IMR-90 (cell line): ENCODE results near the gene NAV1. TPM values are rescaled to one million over a fixed set of nuclear protein-coding genes. Genes with fewer than 3 reads are reported as not detected.

ENCODE experiments used
- ATAC-seq: fragments of 200-7000 bp; cut with Tn5 transposase; 2 replicates; pipeline ENCODE4 v1.9.1; 2020; ENCODE audit warnings: low read depth, mild to moderate bottlenecking, moderate library complexity
- BruUV-seq: library from RNA; stranded (reverse); fragments of 400-500 nt; replicated peaks from 2 replicates; lab custom pipeline; 2021; lab: Mats Ljungman, UMichigan
- CTCF ChIA-PET: fragments of 300-600 bp; formaldehyde crosslinking; extraction: SDS; loops from one replicate; lab custom pipeline; 2021; ENCODE audit warnings: antibody characterized with exemption; lab: Yijun Ruan, JAX
- POLR2A ChIA-PET: fragments of 300-600 bp; sonication (Branson Sonifier 250); formaldehyde crosslinking; loops from one replicate; lab custom pipeline; 2022; ENCODE audit warnings: antibody characterized with exemption; ENCODE audit not compliant: unreplicated experiment; lab: Charles Lee
- DNase-seq: peaks from one replicate; pipeline ENCODE4 v3.0.0; 2013
- H2AFZ ChIP-seq: replicated peaks from 2 replicates; pipeline ENCODE3; 2013; ENCODE audit warnings: low read length, mild to moderate bottlenecking; ENCODE audit not compliant: poor library complexity
- H2AK5ac ChIP-seq: 2 replicates; pipeline ENCODE4 v1.6.1; 2013; ENCODE audit warnings: low read depth, low read length, inconsistent platforms
- H2AK9ac ChIP-seq: replicated peaks from 2 replicates; pipeline ENCODE3; 2013; ENCODE audit warnings: mild to moderate bottlenecking, low read depth, low read length, moderate library complexity; ENCODE audit not compliant: poor library complexity
- H2BK120ac ChIP-seq: 2 replicates; pipeline ENCODE4 v1.6.1; 2013; ENCODE audit warnings: low read depth, low read length, inconsistent platforms
- H2BK15ac ChIP-seq: 3 replicates; pipeline ENCODE4 v1.6.1; 2013; ENCODE audit warnings: low read depth, low read length, inconsistent platforms
- H2BK20ac ChIP-seq: 2 replicates; pipeline ENCODE4 v1.6.1; 2013; ENCODE audit warnings: low read depth, mild to moderate bottlenecking, inconsistent platforms, low read length, moderate library complexity
- H2BK5ac ChIP-seq: 2 replicates; pipeline ENCODE4 v1.6.1; 2013; ENCODE audit warnings: mild to moderate bottlenecking, low read depth, low read length, inconsistent platforms; ENCODE audit not compliant: poor library complexity, severe bottlenecking
- H3K14ac ChIP-seq: replicated peaks from 2 replicates; pipeline ENCODE4 v1.6.1; 2013; ENCODE audit warnings: low read depth, low read length, inconsistent platforms
- H3K18ac ChIP-seq: 2 replicates; pipeline ENCODE4 v1.6.1; 2013; ENCODE audit warnings: low read depth, low read length, control low read depth
- H3K23ac ChIP-seq: 2 replicates; pipeline ENCODE4 v1.6.1; 2013; ENCODE audit warnings: low read depth, low read length, inconsistent platforms
- H3K27ac ChIP-seq: 2 replicates; pipeline ENCODE4 v1.5.1; 2013; ENCODE audit warnings: mild to moderate bottlenecking, control low read depth, low read length; ENCODE audit not compliant: insufficient read depth
- H3K27me3 ChIP-seq: 2 replicates; pipeline ENCODE4 v1.6.1; 2013; ENCODE audit warnings: low read length; ENCODE audit not compliant: control insufficient read depth, insufficient read depth
- H3K36me3 ChIP-seq: 2 replicates; pipeline ENCODE4 v1.6.1; 2013; ENCODE audit warnings: low read length, mixed read lengths; ENCODE audit not compliant: control insufficient read depth, insufficient read depth
- H3K4ac ChIP-seq: 2 replicates; pipeline ENCODE4 v1.6.1; 2013; ENCODE audit warnings: low read depth, low read length, inconsistent platforms
- H3K4me1 ChIP-seq: 2 replicates; pipeline ENCODE4 v1.6.1; 2013; ENCODE audit warnings: low read length, mixed read lengths; ENCODE audit not compliant: control insufficient read depth, insufficient read depth
- H3K4me2 ChIP-seq: 2 replicates; pipeline ENCODE4 v1.6.1; 2013; ENCODE audit warnings: low read depth, mild to moderate bottlenecking, control low read depth, low read length, moderate library complexity
- H3K4me3 ChIP-seq: 2 replicates; pipeline ENCODE4 v1.5.1; 2013; ENCODE audit warnings: low read depth, mild to moderate bottlenecking, control low read depth, low read length, moderate library complexity; ENCODE audit not compliant: insufficient read depth
- H3K56ac ChIP-seq: 2 replicates; pipeline ENCODE4 v1.6.1; 2013; ENCODE audit warnings: low read length, inconsistent platforms; ENCODE audit not compliant: insufficient read depth; ENCODE audit errors: extremely low read depth
- H3K79me1 ChIP-seq, 2 experiments: 2 replicates each; pipeline ENCODE4 v1.6.1; 2013; ENCODE audit warnings: low read length in 2 of 2, inconsistent platforms in 1 of 2, low read depth in 1 of 2
- H3K9ac ChIP-seq: 2 replicates; pipeline ENCODE4 v1.6.1; 2013; ENCODE audit warnings: low read depth, low read length, control low read depth
- H3K9me1 ChIP-seq: 2 replicates; pipeline ENCODE4 v1.6.1; 2013; ENCODE audit warnings: low read length, inconsistent platforms; ENCODE audit not compliant: insufficient read depth
- H3K9me3 ChIP-seq: 2 replicates; pipeline ENCODE4 v1.6.1; 2013; ENCODE audit warnings: low read length; ENCODE audit not compliant: control insufficient read depth, insufficient read depth
- H4K20me1 ChIP-seq: 2 replicates; pipeline ENCODE4 v1.6.1; 2013; ENCODE audit warnings: low read length, inconsistent platforms; ENCODE audit not compliant: insufficient read depth
- H4K5ac ChIP-seq: 2 replicates; pipeline ENCODE4 v1.6.1; 2013; ENCODE audit warnings: mild to moderate bottlenecking, low read depth, low read length, control low read depth
- H4K8ac ChIP-seq, 2 experiments: 2 replicates each; pipeline ENCODE4 v1.6.1; 2013; ENCODE audit warnings: low read depth in 2 of 2, low read length in 2 of 2, control low read depth in 1 of 2, inconsistent platforms in 1 of 2
- H4K91ac ChIP-seq: 2 replicates; pipeline ENCODE4 v1.6.1; 2013; ENCODE audit warnings: low read depth, low read length, inconsistent platforms; ENCODE audit not compliant: insufficient read depth
- BHLHE40 ChIP-seq: fragments of 150-350 bp; IDR thresholded peaks from 2 replicates; pipeline ENCODE4 v1.6.1; 2016; ENCODE audit warnings: mild to moderate bottlenecking, low read depth, low read length
- CEBPB ChIP-seq: IDR thresholded peaks from 2 replicates; pipeline ENCODE4 v1.6.1; 2012; ENCODE audit warnings: low read depth, low read length, improper control_type of control experiment
- CHD1 ChIP-seq: IDR thresholded peaks from 2 replicates; pipeline ENCODE4 v1.6.1; 2012; ENCODE audit warnings: low read depth, low read length, improper control_type of control experiment
- CTCF ChIP-seq: conservative IDR thresholded peaks from 2 replicates; pipeline ENCODE4 v1.5.1; 2012; ENCODE audit warnings: mild to moderate bottlenecking, low read depth, low read length, improper control_type of control experiment
- ELK1 ChIP-seq: fragments of 150-350 bp; IDR thresholded peaks from 2 replicates; pipeline ENCODE4 v1.6.1; 2016; ENCODE audit warnings: low read depth, mild to moderate bottlenecking, low read length, moderate library complexity, borderline replicate concordance
- FOS ChIP-seq: fragments of 150-350 bp; IDR thresholded peaks from 2 replicates; pipeline ENCODE4 v1.6.1; 2016; ENCODE audit warnings: low read depth, low read length
- MAFK ChIP-seq: IDR thresholded peaks from 2 replicates; pipeline ENCODE4 v1.6.1; 2012; ENCODE audit warnings: low read depth, low read length, improper control_type of control experiment
- MAZ ChIP-seq: IDR thresholded peaks from 2 replicates; pipeline ENCODE4 v1.6.1; 2012; ENCODE audit warnings: low read depth, mild to moderate bottlenecking, low read length, improper control_type of control experiment, moderate library complexity, borderline replicate concordance
- MXI1 ChIP-seq: IDR thresholded peaks from 2 replicates; pipeline ENCODE4 v1.6.1; 2012; ENCODE audit warnings: low read depth, mild to moderate bottlenecking, low read length, moderate library complexity, borderline replicate concordance
- NFE2L2 ChIP-seq: fragments of 150-350 bp; IDR thresholded peaks from 2 replicates; pipeline ENCODE4 v1.6.1; 2016; ENCODE audit warnings: low read depth, mild to moderate bottlenecking, low read length
- POLR2A ChIP-seq: IDR thresholded peaks from 2 replicates; pipeline ENCODE4 v1.6.1; 2012; ENCODE audit warnings: mild to moderate bottlenecking, low read depth, low read length
- RAD21 ChIP-seq: IDR thresholded peaks from 2 replicates; pipeline ENCODE4 v1.6.1; 2012; ENCODE audit warnings: low read length, improper control_type of control experiment
- RCOR1 ChIP-seq: IDR thresholded peaks from 2 replicates; pipeline ENCODE4 v1.6.1; 2012; ENCODE audit warnings: mild to moderate bottlenecking, low read length, improper control_type of control experiment; ENCODE audit not compliant: insufficient replicate concordance
- RFX5 ChIP-seq: IDR thresholded peaks from 2 replicates; pipeline ENCODE4 v1.8.0; 2012; ENCODE audit warnings: low read depth, mild to moderate bottlenecking, low read length, moderate library complexity
- WGBS, 2 experiments: methylation state at CpG; one replicate each; pipeline versions ENCODE4 v1.1.5 to v1.1.7; 2013; ENCODE audit warnings: missing lambda C conversion rate in 2 of 2; ENCODE audit not compliant: insufficient read length in 1 of 2; ENCODE audit errors: extremely low coverage in 2 of 2; 5-methylcytosine and 5-hydroxymethylcytosine counted together
- dilution Hi-C: fragments of 300-500 bp; cut with HindIII; formaldehyde crosslinking; loops from one replicate; pipeline ENCODE4 v1.14.3; 2018; ENCODE audit warnings: low sequenced_read_pairs; ENCODE audit not compliant: unreplicated experiment
- in situ Hi-C: fragments of 300-500 bp; cut with MboI; formaldehyde crosslinking; loops from 3 replicates; pipeline ENCODE4 v1.14.3; 2019; ENCODE audit warnings: low sequenced_read_pairs, inconsistent platforms, mixed read lengths
- intact Hi-C: fragments of 100-400 bp; cut with micrococcal nuclease; formaldehyde crosslinking; loops from 2 replicates; pipeline ENCODE4 v1.10.0; 2022
- polyA plus RNA-seq, 3 experiments: library from polyadenylated mRNA; depleted of rRNA; stranded (reverse); fragments of >200 nt; gene quantifications; 2 replicates each; pipeline ENCODE4 v1.2.3, GENCODE V29; 2012; ENCODE audit warnings: low replicate concordance in 1 of 3
- total RNA-seq: library from RNA; depleted of rRNA; stranded (reverse); fragments of >200 nt; gene quantifications from 2 replicates; pipeline ENCODE4 v1.2.3, GENCODE V29; 2012
- TF ChIP-seq, protein P1 (sequence below): fragments of 150-350 bp; IDR thresholded peaks from 2 replicates; pipeline ENCODE4 v1.6.1; 2017; ENCODE audit warnings: mild to moderate bottlenecking, antibody characterized with exemption, low read length, low read depth

Gene NAV1
- total and polyA plus RNA-seq, 2 of the 4 experiments (the other 2 are of a cell fraction) = 14.0 to 23.1 TPM

DNA sequence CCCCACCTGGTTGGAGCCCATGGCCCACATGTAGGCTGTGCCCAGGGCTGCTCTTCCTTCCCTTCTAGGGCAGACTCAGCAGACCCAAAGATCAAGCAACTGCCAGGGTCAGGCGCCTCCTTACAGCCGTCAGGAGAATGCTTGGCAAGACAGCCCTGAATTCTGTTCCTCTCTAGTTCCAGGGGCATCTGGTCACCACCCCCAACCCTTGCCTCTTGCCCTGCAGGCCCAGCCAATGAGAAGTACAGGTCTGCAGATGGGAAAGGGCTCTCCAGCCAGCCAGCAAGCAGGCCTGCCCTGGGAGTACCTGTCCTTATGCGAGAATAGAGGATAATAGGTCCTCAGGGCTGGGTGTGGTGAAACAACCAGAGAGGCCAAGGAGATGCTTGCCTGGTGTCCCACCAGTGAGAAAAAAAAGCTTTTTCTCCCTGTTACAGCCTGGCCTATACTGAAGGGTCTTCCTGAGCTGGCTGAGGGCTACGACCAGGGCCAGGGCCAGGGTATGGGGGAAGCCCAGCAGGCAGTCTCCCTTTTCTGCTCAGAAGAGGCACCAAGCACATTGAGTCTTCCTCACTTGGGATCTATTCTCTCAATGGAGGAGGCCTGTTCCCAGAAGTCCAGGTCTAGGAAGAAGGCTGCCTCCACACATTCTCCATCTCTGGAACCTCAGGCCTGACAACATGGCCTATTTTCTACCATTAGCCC is 31.4 kb downstream of the NAV1 start:
- Histone ChIP-seq H4K91ac (peak overlapping the region; percentile 79), H3K79me1 (peaks cover 54 to 91% of the 10 kb centered on the region in 2 experiments), H3K9me1 (peaks cover 37% of the 10 kb centered on the region), H2BK5ac (no peak overlapping the region), H4K5ac (no peak overlapping the region; the same call in 1 of the 2 replicates), H2BK15ac (peak overlapping the region; percentile 6; the same call in 1 of the 3 replicates), H3K9me3 (no peaks in the 10 kb centered on the region), H2AK9ac (peak overlapping the region; percentile 11), H4K20me1 (peaks cover 22% of the 10 kb centered on the region; the same call in 1 of the 2 replicates), H3K27me3 (no peaks in the 10 kb centered on the region), H4K8ac (peak overlapping the region; percentile 24 to 27; a peak in 2 of 4 replicates), H3K36me3 (peaks cover 1% of the 10 kb centered on the region; the same call in 1 of the 2 replicates), H3K4me3 (no peak overlapping the region), H2BK20ac (peak overlapping the region; percentile 87; the same call in 1 of the 2 replicates), H2BK120ac (peak overlapping the region; percentile 63), H3K4ac (peak overlapping the region; percentile 85), H3K56ac (no peak overlapping the region), H3K27ac (no peak overlapping the region), H3K14ac (no peak overlapping the region; the same call in none of the 2 replicates), H2AK5ac (peak overlapping the region; percentile 88), H3K9ac (no peak overlapping the region), H3K18ac (no peak overlapping the region; the same call in 1 of the 2 replicates), H2AFZ (no peak overlapping the region), H3K4me1 (peaks cover 20% of the 10 kb centered on the region), H3K4me2 (no peak overlapping the region), H3K23ac (0 out of 2 replicates have a peak overlapping the region, but pooled peaks have one; percentile 88)
- no peak for ATAC-seq
- WGBS, 2 experiments = 86% methylated on average over 2 of the region's 4 CpGs; no CpG with 5 or more reads in 1 of the 2 experiments
- POLR2A ChIA-PET = no interaction called here
- CTCF ChIA-PET = no interaction called here
- in situ Hi-C loops = no loop called here
- intact Hi-C loops = no loop called here
- dilution Hi-C loops = no loop called here
- BruUV-seq = no TSS peak
- no peak for DNase-seq
- no peak for TF ChIP-seq FOS
- no peak for TF ChIP-seq ELK1
- TF ChIP-seq POLR2A = no peak
- TF ChIP-seq, protein P1, sequence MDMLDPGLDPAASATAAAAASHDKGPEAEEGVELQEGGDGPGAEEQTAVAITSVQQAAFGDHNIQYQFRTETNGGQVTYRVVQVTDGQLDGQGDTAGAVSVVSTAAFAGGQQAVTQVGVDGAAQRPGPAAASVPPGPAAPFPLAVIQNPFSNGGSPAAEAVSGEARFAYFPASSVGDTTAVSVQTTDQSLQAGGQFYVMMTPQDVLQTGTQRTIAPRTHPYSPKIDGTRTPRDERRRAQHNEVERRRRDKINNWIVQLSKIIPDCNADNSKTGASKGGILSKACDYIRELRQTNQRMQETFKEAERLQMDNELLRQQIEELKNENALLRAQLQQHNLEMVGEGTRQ = no peak
- no peak for TF ChIP-seq RAD21
- TF ChIP-seq MXI1 = no peak
- TF ChIP-seq RFX5 = no peak
- TF ChIP-seq MAFK = no peak
- no peak for TF ChIP-seq BHLHE40
- TF ChIP-seq NFE2L2 = no peak
- TF ChIP-seq CEBPB = no peak
- no peak for TF ChIP-seq MAZ
- no peak for TF ChIP-seq CHD1
- TF ChIP-seq CTCF = no peak
- TF ChIP-seq RCOR1 = no peak
